CD4-positive, alpha-beta T cell treated with Interleukin-17A for 1 hour (primary cell): ENCODE data around the gene C14orf132.

ENCODE experiments used
- DNase-seq: peaks from one replicate; pipeline ENCODE4 v3.0.0-alpha.2; 2020

C14orf132 gene

GRCh38 chr14:96102081-96102856, 63.1 kb downstream of the C14orf132 start:
- no peak for DNase-seq

- DNase-seq, result no peak
These were observed 63.9 kb downstream of the C14orf132 start for GRCh38 chr14:96103075-96103474.

- DNase-seq, result no peak
These were observed 64.6 kb downstream of the C14orf132 start for GRCh38 chr14:96103560-96104460.

- no peak for DNase-seq
These were observed 65.4 kb downstream of the C14orf132 start for GRCh38 chr14:96104469-96105057.

GRCh38 chr14:96105089-96105925, 66.1 kb downstream of the C14orf132 start:
- DNase-seq, result no peak

- no peak for DNase-seq
These were observed 66.8 kb downstream of the C14orf132 start for GRCh38 chr14:96105926-96106441.

GRCh38 chr14:96106891-96107290, 67.7 kb downstream of the C14orf132 start:
- DNase-seq, result no peak

- DNase-seq, result no peak
These were observed 69.1 kb downstream of the C14orf132 start for GRCh38 chr14:96108061-96108795.

GRCh38 chr14:96108911-96109310, 69.7 kb downstream of the C14orf132 start:
- no peak for DNase-seq

GRCh38 chr14:96109596-96110355, 70.6 kb downstream of the C14orf132 start:
- no peak for DNase-seq

GRCh38 chr14:96112032-96112431, 72.9 kb downstream of the C14orf132 start:
- DNase-seq, result no peak

- no peak for DNase-seq
These were observed 74.8 kb downstream of the C14orf132 start for GRCh38 chr14:96114002-96114401.

- DNase-seq, result no peak
These were observed 78.1 kb downstream of the C14orf132 start for GRCh38 chr14:96117101-96117897.

- DNase-seq, result no peak
These were observed 78.8 kb downstream of the C14orf132 start for GRCh38 chr14:96117960-96118359.

GRCh38 chr14:96118391-96118790, 79.2 kb downstream of the C14orf132 start:
- DNase-seq, result no peak

- DNase-seq, result no peak
These were observed 80.8 kb downstream of the C14orf132 start for GRCh38 chr14:96119947-96120346.

GRCh38 chr14:96120392-96120791, 81.2 kb downstream of the C14orf132 start:
- no peak for DNase-seq

- DNase-seq, result no peak
These were observed 81.8 kb downstream of the C14orf132 start for GRCh38 chr14:96120941-96121340.

GRCh38 chr14:96121660-96122395, 82.7 kb downstream of the C14orf132 start:
- no peak for DNase-seq
